WERI-Rb-1 (cell line): ENCODE results near the gene NDUFB1.
A peak's percentile ranks its signal among the peaks of the same experiment; 100 is the strongest.

ENCODE experiments used
- DNase-seq: peaks from one replicate; pipeline ENCODE4 v3.0.0-alpha.2; 2020
- H3K27ac ChIP-seq: fragments of 250-450 bp; sonication (Bioruptor Pico); 2 replicates; pipeline ENCODE4 v1.5.1; 2020; ENCODE audit warnings: mild to moderate bottlenecking, moderate library complexity
- H3K27me3 ChIP-seq: fragments of 250-450 bp; sonication (Bioruptor Pico); 2 replicates; pipeline ENCODE4 v1.5.1; 2021; ENCODE audit warnings: mild to moderate bottlenecking, low read depth, moderate library complexity; ENCODE audit not compliant: insufficient read depth, severe bottlenecking
- H3K36me3 ChIP-seq: fragments of 250-450 bp; sonication (Bioruptor Pico); 2 replicates; pipeline ENCODE4 v1.5.1; 2020; ENCODE audit warnings: mild to moderate bottlenecking, moderate library complexity
- H3K4me3 ChIP-seq: 2 replicates; pipeline ENCODE4 v1.5.1; 2011; ENCODE audit warnings: low read depth, mild to moderate bottlenecking, control low read depth, low read length
- H3K9me3 ChIP-seq: fragments of 250-450 bp; sonication (Bioruptor Pico); 2 replicates; pipeline ENCODE4 v1.5.1; 2021; ENCODE audit warnings: mild to moderate bottlenecking, moderate library complexity; ENCODE audit not compliant: severe bottlenecking
- TF ChIP-seq, protein P1 (sequence below): IDR thresholded peaks from 2 replicates; pipeline ENCODE4 v1.5.1; 2011; ENCODE audit warnings: low read depth, mild to moderate bottlenecking, control low read depth, inconsistent platforms, low read length

NDUFB1 gene

DNA sequence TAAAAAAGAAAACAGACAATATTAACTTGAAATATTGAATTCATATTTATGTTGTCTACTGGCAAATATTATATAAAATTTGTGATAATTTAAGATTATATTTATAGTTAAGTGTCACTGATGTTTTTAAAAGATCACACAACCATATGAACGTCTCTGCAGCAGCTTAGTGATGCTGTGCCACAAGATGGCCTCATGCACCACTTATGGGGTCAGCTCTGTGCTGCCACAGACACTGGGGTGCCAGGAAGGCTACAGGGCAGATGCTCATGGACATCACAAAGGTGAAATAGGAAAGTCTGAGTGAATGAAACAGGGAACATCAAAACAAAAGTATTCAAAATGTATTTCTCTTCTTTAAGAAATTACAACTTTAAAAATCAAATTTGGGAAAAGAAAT is 28.2 kb downstream of the NDUFB1 start:
- no peak overlapping the region for H3K4me3 ChIP-seq
- H3K27me3 ChIP-seq: no peaks in the 10 kb centered on the region
- peaks cover 25% of the 10 kb centered on the region for H3K36me3 ChIP-seq
- TF ChIP-seq, protein P1, sequence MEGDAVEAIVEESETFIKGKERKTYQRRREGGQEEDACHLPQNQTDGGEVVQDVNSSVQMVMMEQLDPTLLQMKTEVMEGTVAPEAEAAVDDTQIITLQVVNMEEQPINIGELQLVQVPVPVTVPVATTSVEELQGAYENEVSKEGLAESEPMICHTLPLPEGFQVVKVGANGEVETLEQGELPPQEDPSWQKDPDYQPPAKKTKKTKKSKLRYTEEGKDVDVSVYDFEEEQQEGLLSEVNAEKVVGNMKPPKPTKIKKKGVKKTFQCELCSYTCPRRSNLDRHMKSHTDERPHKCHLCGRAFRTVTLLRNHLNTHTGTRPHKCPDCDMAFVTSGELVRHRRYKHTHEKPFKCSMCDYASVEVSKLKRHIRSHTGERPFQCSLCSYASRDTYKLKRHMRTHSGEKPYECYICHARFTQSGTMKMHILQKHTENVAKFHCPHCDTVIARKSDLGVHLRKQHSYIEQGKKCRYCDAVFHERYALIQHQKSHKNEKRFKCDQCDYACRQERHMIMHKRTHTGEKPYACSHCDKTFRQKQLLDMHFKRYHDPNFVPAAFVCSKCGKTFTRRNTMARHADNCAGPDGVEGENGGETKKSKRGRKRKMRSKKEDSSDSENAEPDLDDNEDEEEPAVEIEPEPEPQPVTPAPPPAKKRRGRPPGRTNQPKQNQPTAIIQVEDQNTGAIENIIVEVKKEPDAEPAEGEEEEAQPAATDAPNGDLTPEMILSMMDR: peak; percentile 44
- H3K27ac ChIP-seq: no peak overlapping the region
- DNase-seq: peak; percentile 23
- no peaks in the 10 kb centered on the region for H3K9me3 ChIP-seq

DNA sequence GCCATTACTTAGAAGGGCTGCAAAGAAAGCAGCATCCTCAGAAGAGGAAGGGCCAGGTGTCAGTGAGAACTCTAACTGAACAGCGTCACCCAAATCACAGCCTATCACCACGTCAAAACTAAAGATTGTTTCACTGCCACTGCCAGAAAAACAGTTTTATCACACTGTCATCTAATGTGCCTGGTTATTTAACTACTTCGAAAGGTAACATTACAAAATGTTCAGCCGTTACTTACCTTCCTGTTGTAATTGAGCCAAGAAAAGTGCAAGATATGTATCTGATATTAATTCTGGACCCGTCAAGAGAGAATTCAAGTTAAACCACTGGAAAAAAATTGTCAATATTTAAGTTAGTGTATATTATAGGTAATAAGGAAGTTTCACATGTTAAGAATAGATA is 33.0 kb downstream of the NDUFB1 start:
- Histone ChIP-seq H3K9me3 (no peaks in the 10 kb centered on the region), H3K27me3 (no peaks in the 10 kb centered on the region), H3K4me3 (no peak overlapping the region), H3K36me3 (peaks cover 25% of the 10 kb centered on the region), H3K27ac (no peak overlapping the region)
- no peak for DNase-seq
- TF ChIP-seq, protein P1: no peak

DNA sequence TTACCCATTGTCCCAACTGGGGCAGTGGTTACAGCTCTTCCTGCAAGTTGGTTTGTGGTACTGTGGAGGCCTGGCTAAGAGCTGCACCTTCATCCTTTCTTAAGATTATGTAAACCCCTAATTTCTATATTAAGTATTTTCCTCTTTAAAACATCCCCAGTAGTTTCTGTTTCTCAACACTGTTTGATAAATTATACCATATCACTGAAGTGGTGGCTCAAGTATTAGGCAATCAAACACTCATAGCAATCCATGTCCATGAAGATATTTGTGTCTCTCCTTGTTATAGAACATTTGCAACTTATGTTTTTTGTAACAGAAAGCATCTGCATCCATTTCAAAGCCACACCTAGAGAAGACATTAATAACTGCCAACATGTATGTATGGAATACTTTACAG is 47.0 kb downstream of the NDUFB1 start:
- H3K36me3 ChIP-seq: peaks cover 40% of the 10 kb centered on the region
- H3K4me3 ChIP-seq: no peak overlapping the region
- no peak overlapping the region for H3K27ac ChIP-seq
- TF ChIP-seq, protein P1: no peak
- no peak for DNase-seq
- H3K27me3 ChIP-seq: no peaks in the 10 kb centered on the region
- no peaks in the 10 kb centered on the region for H3K9me3 ChIP-seq
